ENCODE results near the gene PRPF31. TPM values are rescaled to one million over a fixed set of nuclear protein-coding genes. Genes with fewer than 3 reads are reported as not detected.

The PRPF31 gene
- total and polyA plus RNA-seq, 9 of the 15 experiments (the other 6 are each of a cell fraction or from before 2014, with no cell fraction given), result 5.8 to 92.2 (median 69.2) TPM

GRCh38 chr19:54172471-54173358 lies 57.2 kb downstream of the PRPF31 start, which contains the start of gene TMC4 (continued):
- TF ChIP-seq ZNF217 (CRISPR knock-in tag; IDR thresholded peaks at IDR 0.05), result no peak
- TF ChIP-seq ZNF785 (CRISPR knock-in tag; IDR thresholded peaks at IDR 0.05), result no peak

GRCh38 chr19:54173359-54173699 lies 57.8 kb downstream of the PRPF31 start:
- ATAC-seq (no peak), FAIRE-seq (no peak), DNase-seq (ENCODE audit: extremely low read depth in 1 of 4, low spot score in 3 of 4) (no peak)
- Histone ChIP-seq H3K27ac (ENCODE audit: extremely low read depth, low read depth, low read length) (no peak overlapping the region), H3K9me3 (replicated peaks; ENCODE audit: control insufficient read depth, insufficient read depth, low read depth, low read length) (no peaks in the 10 kb centered on the region), H2AFZ (ENCODE audit: low read depth, low read length) (no peak overlapping the region), H3K9me1 (ENCODE audit: control insufficient read depth, insufficient read depth, low read length) (no peaks in the 10 kb centered on the region), H3K4me2 (ENCODE audit: insufficient read depth, low read length) (no peak overlapping the region), H3K9ac (ENCODE audit: insufficient read depth in 1 of 2, low read depth in 2 of 2, low read length in 2 of 2) (no peak overlapping the region), H4K20me1 (replicated peaks; ENCODE audit: control insufficient read depth, insufficient read depth, low read length) (no peaks in the 10 kb centered on the region), H3K4me3 (no peak overlapping the region), H3K36me3 (ENCODE audit: control insufficient read depth, insufficient read depth, low read length) (peaks cover 15% of the 10 kb centered on the region; the same call in 2 of the 3 replicates), H3K79me2 (ENCODE audit: control insufficient read depth, insufficient read depth, low read length) (no peaks in the 10 kb centered on the region), H3K27me3 (ENCODE audit: control insufficient read depth in 2 of 2, insufficient read depth in 2 of 2, low read length in 2 of 2) (no peaks in the 10 kb centered on the region), H3K4me1 (replicated peaks in 1 of 2; ENCODE audit: control insufficient read depth in 2 of 2, insufficient read depth in 2 of 2, low read length in 2 of 2) (peaks cover 2 to 40% of the 10 kb centered on the region in 2 experiments; a peak in 2 of 5 replicates)
- WGBS (ENCODE audit: insufficient coverage, low coverage, missing lambda C conversion rate), result 54% methylated on average over 13 of the region's 15 CpGs
- in situ Hi-C loops (cut with MboI) (no loop called here), intact Hi-C loops (cut with micrococcal nuclease) (no loop called here)
- ChIA-PET CTCF (ENCODE audit: low intra/inter-chr PET ratio) (no interaction called here), POLR2A (interaction anchor here (0.8 to 3.4 kb wide), 3 partner anchors 10 to 29 kb away, joined by 5 to 19 read pairs (median 12); partner anchors contain the start of genes MBOAT7, RPS9 and TSEN34)
- BruUV-seq (replicated peaks), result no TSS peak
- TF ChIP-seq MIER1 (IDR thresholded peaks at IDR 0.05; ENCODE audit: low read depth) (no peak), ZNF121 (CRISPR knock-in tag; conservative IDR thresholded peaks at IDR 0.05) (no peak), KLF1 (tag; IDR thresholded peaks at IDR 0.05) (no peak), POLR2AphosphoS2 (IDR thresholded peaks at IDR 0.05; ENCODE audit: low read length) (peak; percentile 27; the same call in 1 of the 2 replicates), GABPA (tag; conservative IDR thresholded peaks at IDR 0.05; ENCODE audit: low read depth) (0 out of 2 replicates have a peak, but pooled peaks have one; percentile 25), MYNN (IDR thresholded peaks at IDR 0.05) (0 out of 2 replicates have a peak, but pooled peaks have one; percentile 10), MYNN (CRISPR knock-in tag; IDR thresholded peaks at IDR 0.05) (no peak), ZBTB33 (CRISPR knock-in tag; IDR thresholded peaks at IDR 0.05) (0 out of 2 replicates have a peak, but pooled peaks have one; percentile 18), CCNT2 (IDR thresholded peaks at IDR 0.05; ENCODE audit: borderline replicate concordance, extremely low read depth, insufficient read length, low read depth, low read length) (peak; percentile 28)
